ENCODE data around the gene GM2A. TPM values are rescaled to one million over a fixed set of nuclear protein-coding genes. Genes with fewer than 3 reads are reported as not detected.

The GM2A gene
- total RNA-seq, 1 experiment from 2014 or later: 90.2 TPM

DNA sequence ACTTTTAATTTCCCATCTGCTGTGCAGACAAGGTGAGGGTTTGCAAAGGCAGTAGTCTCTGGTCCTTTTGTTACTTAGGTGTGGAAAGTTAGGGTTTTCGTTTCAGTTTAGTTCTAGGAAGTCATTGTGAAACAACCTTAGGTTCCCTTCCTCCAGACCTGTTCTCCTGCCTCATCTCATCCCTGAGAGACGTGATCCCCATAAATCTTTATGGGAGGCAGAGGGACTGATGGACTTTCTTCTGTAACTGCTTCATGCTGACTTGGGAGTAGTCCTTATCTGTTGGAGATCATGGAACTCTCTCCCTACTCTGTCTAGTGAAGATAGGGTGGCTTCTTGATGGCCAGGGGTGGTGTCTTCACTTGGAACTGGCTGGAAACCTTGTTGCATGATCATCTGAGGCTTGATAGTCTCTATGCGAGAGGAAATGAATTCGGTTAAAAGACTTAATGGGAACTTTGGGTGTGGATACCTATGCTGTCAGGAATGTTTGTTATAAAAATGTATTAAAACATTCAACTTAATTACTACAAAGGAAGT lies 7.2 kb upstream of the GM2A start:
- no TSS peak for BruUV-seq (replicated peaks)
- DNase-seq (no peak), ATAC-seq (no peak)
- Histone ChIP-seq H3K36me3 (ENCODE audit: low read depth, low read length) (no peaks in the 10 kb centered on the region), H3K4me1 (ENCODE audit: insufficient read depth, low read length) (peaks cover 5% of the 10 kb centered on the region), H3K27me3 (ENCODE audit: low read length) (no peaks in the 10 kb centered on the region), H3K4me3 (ENCODE audit: low read length) (no peak overlapping the region), H3K79me2 (ENCODE audit: low read length) (no peaks in the 10 kb centered on the region), H3K9me2 (replicated peaks; ENCODE audit: low read length) (no peaks in the 10 kb centered on the region), H3K9ac (ENCODE audit: low read length) (no peak overlapping the region), H3F3A (ENCODE audit: low read length, unreplicated experiment) (no peaks in the 10 kb centered on the region), H4K20me1 (ENCODE audit: low read length) (no peaks in the 10 kb centered on the region), H3K9me3 (ENCODE audit: low read length) (no peaks in the 10 kb centered on the region), H3K4me2 (ENCODE audit: low read length) (no peak overlapping the region), H2AFZ (ENCODE audit: low read length) (no peak overlapping the region), H3K27ac (ENCODE audit: low read length) (no peak overlapping the region)
- intact Hi-C loops (cut with micrococcal nuclease): no loop called here
- ChIA-PET CTCF (no interaction called here), POLR2A (ENCODE audit: unreplicated experiment) (no interaction called here)
- no peak for TF ChIP-seq EZH2phosphoT487 (IDR thresholded peaks at IDR 0.05; ENCODE audit: borderline replicate concordance, low read length)
- TF ChIP-seq, protein P1, sequence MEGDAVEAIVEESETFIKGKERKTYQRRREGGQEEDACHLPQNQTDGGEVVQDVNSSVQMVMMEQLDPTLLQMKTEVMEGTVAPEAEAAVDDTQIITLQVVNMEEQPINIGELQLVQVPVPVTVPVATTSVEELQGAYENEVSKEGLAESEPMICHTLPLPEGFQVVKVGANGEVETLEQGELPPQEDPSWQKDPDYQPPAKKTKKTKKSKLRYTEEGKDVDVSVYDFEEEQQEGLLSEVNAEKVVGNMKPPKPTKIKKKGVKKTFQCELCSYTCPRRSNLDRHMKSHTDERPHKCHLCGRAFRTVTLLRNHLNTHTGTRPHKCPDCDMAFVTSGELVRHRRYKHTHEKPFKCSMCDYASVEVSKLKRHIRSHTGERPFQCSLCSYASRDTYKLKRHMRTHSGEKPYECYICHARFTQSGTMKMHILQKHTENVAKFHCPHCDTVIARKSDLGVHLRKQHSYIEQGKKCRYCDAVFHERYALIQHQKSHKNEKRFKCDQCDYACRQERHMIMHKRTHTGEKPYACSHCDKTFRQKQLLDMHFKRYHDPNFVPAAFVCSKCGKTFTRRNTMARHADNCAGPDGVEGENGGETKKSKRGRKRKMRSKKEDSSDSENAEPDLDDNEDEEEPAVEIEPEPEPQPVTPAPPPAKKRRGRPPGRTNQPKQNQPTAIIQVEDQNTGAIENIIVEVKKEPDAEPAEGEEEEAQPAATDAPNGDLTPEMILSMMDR (conservative IDR thresholded peaks at IDR 0.05; ENCODE audit: low read depth, low read length): no peak
- no peak for TF ChIP-seq EZH2 (IDR thresholded peaks at IDR 0.05; ENCODE audit: low read length, unreplicated experiment)

GRCh38 chr5:151248651-151249050 lies 4.3 kb upstream of the GM2A start:
- H4K20me1 ChIP-seq (ENCODE audit: low read length): no peaks in the 10 kb centered on the region
- H3K4me3 ChIP-seq (ENCODE audit: low read length): no peak overlapping the region
- peaks cover 6% of the 10 kb centered on the region for H3K79me2 ChIP-seq (ENCODE audit: low read length)
- no peaks in the 10 kb centered on the region for H3K9me2 ChIP-seq (replicated peaks; ENCODE audit: low read length)
- TF ChIP-seq EZH2 (IDR thresholded peaks at IDR 0.05; ENCODE audit: low read length, unreplicated experiment) (no peak), EZH2phosphoT487 (IDR thresholded peaks at IDR 0.05; ENCODE audit: borderline replicate concordance, low read length) (no peak)
- TF ChIP-seq, protein P1 (conservative IDR thresholded peaks at IDR 0.05; ENCODE audit: low read depth, low read length): no peak
- H3K4me2 ChIP-seq (ENCODE audit: low read length): no peak overlapping the region
- ATAC-seq (no peak), DNase-seq (no peak)
- no peaks in the 10 kb centered on the region for H3K27me3 ChIP-seq (ENCODE audit: low read length)
- ChIA-PET CTCF (no interaction called here), POLR2A (ENCODE audit: unreplicated experiment) (no interaction called here)
- intact Hi-C loops (cut with micrococcal nuclease): no loop called here
- no peaks in the 10 kb centered on the region for H3F3A ChIP-seq (ENCODE audit: low read length, unreplicated experiment)
- no peak overlapping the region for H2AFZ ChIP-seq (ENCODE audit: low read length)
- H3K4me1 ChIP-seq (ENCODE audit: insufficient read depth, low read length): no peaks in the 10 kb centered on the region; the same call in 1 of the 2 replicates
- no peaks in the 10 kb centered on the region for H3K36me3 ChIP-seq (ENCODE audit: low read depth, low read length)
- no peaks in the 10 kb centered on the region for H3K9me3 ChIP-seq (ENCODE audit: low read length)
- no TSS peak for BruUV-seq (replicated peaks)
- H3K9ac ChIP-seq (ENCODE audit: low read length): no peak overlapping the region
- no peak overlapping the region for H3K27ac ChIP-seq (ENCODE audit: low read length)

DNA sequence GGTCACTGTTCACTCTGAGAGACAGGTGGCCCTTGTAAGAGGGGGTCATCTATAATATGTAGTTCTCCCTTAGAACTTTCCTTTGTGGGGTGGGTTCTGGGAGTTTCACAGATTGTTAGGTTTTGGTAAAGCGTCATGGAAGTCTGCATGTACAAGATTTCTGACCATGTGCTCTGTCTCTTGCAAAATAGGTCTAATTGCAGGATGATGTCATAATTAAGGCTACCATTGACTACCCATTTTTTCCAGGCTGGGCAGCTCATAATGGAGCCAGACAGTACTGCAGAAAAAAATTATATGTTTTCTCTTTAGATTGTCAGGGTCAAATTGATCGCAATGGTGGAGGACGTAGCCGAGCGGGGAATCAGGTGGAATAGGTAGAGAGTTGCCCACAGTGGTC lies 3.7 kb upstream of the GM2A start:
- no peak overlapping the region for H3K4me2 ChIP-seq (ENCODE audit: low read length)
- TF ChIP-seq EZH2 (IDR thresholded peaks at IDR 0.05; ENCODE audit: low read length, unreplicated experiment) (no peak), EZH2phosphoT487 (IDR thresholded peaks at IDR 0.05; ENCODE audit: borderline replicate concordance, low read length) (no peak)
- TF ChIP-seq, protein P1 (conservative IDR thresholded peaks at IDR 0.05; ENCODE audit: low read depth, low read length): no peak
- no peak overlapping the region for H3K9ac ChIP-seq (ENCODE audit: low read length)
- ATAC-seq (no peak), DNase-seq (no peak)
- no peak overlapping the region for H3K27ac ChIP-seq (ENCODE audit: low read length)
- peaks cover 13% of the 10 kb centered on the region for H3K79me2 ChIP-seq (ENCODE audit: low read length)
- no peaks in the 10 kb centered on the region for H3K9me3 ChIP-seq (ENCODE audit: low read length)
- intact Hi-C loops (cut with micrococcal nuclease): no loop called here
- no TSS peak for BruUV-seq (replicated peaks)
- no peaks in the 10 kb centered on the region for H3K27me3 ChIP-seq (ENCODE audit: low read length)
- no peaks in the 10 kb centered on the region for H3K9me2 ChIP-seq (replicated peaks; ENCODE audit: low read length)
- no peaks in the 10 kb centered on the region for H3F3A ChIP-seq (ENCODE audit: low read length, unreplicated experiment)
- ChIA-PET POLR2A (ENCODE audit: unreplicated experiment) (no interaction called here), CTCF (no interaction called here)
- H4K20me1 ChIP-seq (ENCODE audit: low read length): no peaks in the 10 kb centered on the region
- H3K36me3 ChIP-seq (ENCODE audit: low read depth, low read length): no peaks in the 10 kb centered on the region
- H2AFZ ChIP-seq (ENCODE audit: low read length): no peak overlapping the region
- H3K4me1 ChIP-seq (ENCODE audit: insufficient read depth, low read length): peaks cover 6% of the 10 kb centered on the region; the same call in 1 of the 2 replicates
- H3K4me3 ChIP-seq (ENCODE audit: low read length): no peak overlapping the region
